Endothelial cell of umbilical vein (primary cell): ENCODE measurements around the gene C2orf81. TPM values are rescaled to one million over a fixed set of nuclear protein-coding genes. Genes with fewer than 3 reads are reported as not detected.

Experiments used
- BruUV-seq: library from RNA; stranded (reverse); fragments of 400-500 nt; replicated peaks from 2 replicates; lab custom pipeline; 2021; lab: Mats Ljungman, UMichigan
- CTCF ChIA-PET: fragments of 300-600, 350-600 bp; sonication (Branson Sonifier 250); formaldehyde crosslinking; loops from one replicate; lab custom pipeline; 2021; ENCODE audit warnings: antibody characterized with exemption, inconsistent platforms; lab: Charles Lee
- POLR2A ChIA-PET: fragments of 300-600, 350-600 bp; sonication (Branson Sonifier 250); formaldehyde crosslinking; loops from one replicate; lab custom pipeline; 2021; ENCODE audit warnings: antibody characterized with exemption, inconsistent platforms; lab: Charles Lee
- DNase-seq: peaks from one replicate; pipeline ENCODE4 v3.0.0-alpha.2; 2011; ENCODE audit warnings: low read depth, low spot score
- FAIRE-seq: peaks from 2 replicates; lab custom pipeline; 2011; peaks lifted over from hg19 to GRCh38; lab: Jason Lieb, UNC
- H2AFZ ChIP-seq: 2 replicates; pipeline ENCODE4 v1.6.0; 2012; ENCODE audit warnings: low read depth, low read length, control low read depth, inconsistent platforms
- H3K27ac ChIP-seq: 2 replicates; pipeline ENCODE4 v1.5.1; 2011; ENCODE audit warnings: low read depth, mild to moderate bottlenecking, control low read depth, low read length, moderate library complexity; ENCODE audit not compliant: insufficient read depth
- H3K27me3 ChIP-seq, 2 experiments: 2 replicates each; pipeline versions ENCODE4 v1.6.0 to v1.6.1; 2011; ENCODE audit warnings: low read length in 2 of 2, mixed read lengths in 1 of 2; ENCODE audit not compliant: control insufficient read depth in 2 of 2, insufficient read depth in 2 of 2
- H3K36me3 ChIP-seq, 2 experiments: 2 replicates in 1 of 2; 3 replicates in 1 of 2; pipeline ENCODE4 v1.5.1; 2011; ENCODE audit warnings: low read length in 2 of 2, mild to moderate bottlenecking in 1 of 2, moderate library complexity in 1 of 2; ENCODE audit not compliant: control insufficient read depth in 2 of 2, insufficient read depth in 2 of 2; ENCODE audit errors: extremely low read depth in 1 of 2
- H3K4me1 ChIP-seq: 3 replicates; pipeline ENCODE4 v1.5.1; 2011; ENCODE audit warnings: mild to moderate bottlenecking, low read length; ENCODE audit not compliant: control insufficient read depth, insufficient read depth; ENCODE audit errors: extremely low read depth
- H3K4me2 ChIP-seq: 2 replicates; pipeline ENCODE4 v1.6.1; 2011; ENCODE audit warnings: low read length, control low read depth, mixed read lengths; ENCODE audit not compliant: insufficient read depth
- H3K4me3 ChIP-seq, 3 experiments: fragments of 200-600 bp in 1 of 3; sonication (generic), shearing (Covaris generic) in 1 of 3; replicated peaks in 1 of 3; 2 replicates each; pipeline ENCODE4 v1.5.1; 2011 to 2016; ENCODE audit warnings: control low read depth in 3 of 3, low read length in 3 of 3, mild to moderate bottlenecking in 2 of 3, inconsistent platforms in 1 of 3, low read depth in 1 of 3, moderate library complexity in 1 of 3; ENCODE audit not compliant: insufficient read depth in 1 of 3
- H3K79me2 ChIP-seq: 2 replicates; pipeline ENCODE4 v1.6.0; 2012; ENCODE audit warnings: low read length, inconsistent platforms; ENCODE audit not compliant: control insufficient read depth, insufficient read depth
- H3K9ac ChIP-seq: replicated peaks from 2 replicates; pipeline ENCODE3; 2011; ENCODE audit warnings: low read length, control low read depth; ENCODE audit not compliant: insufficient read depth; ENCODE audit errors: extremely low read depth
- H3K9me1 ChIP-seq: replicated peaks from 3 replicates; pipeline ENCODE4 v1.6.0; 2011; ENCODE audit warnings: mild to moderate bottlenecking, low read length; ENCODE audit not compliant: control insufficient read depth, insufficient read depth; ENCODE audit errors: extremely low read depth
- H3K9me3 ChIP-seq: replicated peaks from 2 replicates; pipeline ENCODE4 v1.5.1; 2012; ENCODE audit warnings: low read length, inconsistent platforms; ENCODE audit not compliant: control insufficient read depth, insufficient read depth
- H4K20me1 ChIP-seq: replicated peaks from 2 replicates; pipeline ENCODE3; 2011; ENCODE audit warnings: mild to moderate bottlenecking, low read length; ENCODE audit not compliant: control insufficient read depth, insufficient read depth; ENCODE audit errors: extremely low read depth
- EZH2 ChIP-seq: IDR thresholded peaks from 2 replicates; pipeline ENCODE4 v1.6.1; 2012; ENCODE audit warnings: borderline replicate concordance, low read depth, mild to moderate bottlenecking, moderate library complexity, low read length, inconsistent platforms; ENCODE audit not compliant: severe bottlenecking
- FOS ChIP-seq: IDR thresholded peaks from 2 replicates; pipeline ENCODE4 v1.6.1; 2011; ENCODE audit warnings: mild to moderate bottlenecking, low read length, moderate library complexity, borderline replicate concordance; ENCODE audit not compliant: insufficient read depth
- GATA2 ChIP-seq: IDR thresholded peaks from 2 replicates; pipeline ENCODE4 v1.7.0; 2011; ENCODE audit warnings: low read depth, mild to moderate bottlenecking, moderate library complexity, mixed read lengths, low read length; ENCODE audit not compliant: insufficient read length, insufficient read depth
- JUN ChIP-seq: IDR thresholded peaks from 2 replicates; pipeline ENCODE4 v1.6.1; 2011; ENCODE audit warnings: borderline replicate concordance, low read depth; ENCODE audit not compliant: insufficient read length, insufficient read depth
- MYC ChIP-seq: IDR thresholded peaks from one replicate; pipeline ENCODE4 v1.6.1; 2011; ENCODE audit warnings: mild to moderate bottlenecking, low read depth, low read length
- POLR2A ChIP-seq: IDR thresholded peaks from 2 replicates; pipeline ENCODE4 v1.6.1; 2012; ENCODE audit warnings: low read depth, mild to moderate bottlenecking, control low read depth, low read length
- POLR2AphosphoS5 ChIP-seq: IDR thresholded peaks from 2 replicates; pipeline ENCODE4 v1.6.1; 2012; ENCODE audit warnings: low read depth, mild to moderate bottlenecking, control low read depth, low read length, moderate library complexity; ENCODE audit not compliant: insufficient read depth
- dilution Hi-C: fragments of 300-500 bp; cut with MboI; formaldehyde crosslinking; loops from one replicate; pipeline ENCODE4 v1.15.0; 2019; ENCODE audit warnings: low sequenced_read_pairs; ENCODE audit not compliant: extremely low pct_ligation_motif_present
- intact Hi-C: fragments of 100-400 bp; cut with micrococcal nuclease; formaldehyde crosslinking; loops from one replicate; pipeline ENCODE4 v1.10.0; 2022
- polyA plus RNA-seq, 4 experiments: library from polyadenylated mRNA; depleted of rRNA in 3 of 4; stranded (reverse) in 3 of 4; unstranded in 1 of 4; fragments of >200 nt; gene quantifications; 2 replicates each; pipeline versions ENCODE4 v1.2.1 to v1.2.3, GENCODE V29; 2011 to 2012; ENCODE audit warnings: missing spikeins in 1 of 4
- total RNA-seq: library from RNA; stranded (reverse); gene quantifications from 2 replicates; pipeline ENCODE4 v1.2.3, GENCODE V29; 2021
- TF ChIP-seq, protein P1 (sequence below), 2 donors: IDR thresholded peaks; 1 replicate in 1 of 2; 2 replicates in 1 of 2; pipeline ENCODE4 v1.5.1; 2011; ENCODE audit warnings: low read length in 2 of 2, mild to moderate bottlenecking in 2 of 2, moderate library complexity in 2 of 2, control low read depth in 1 of 2, inconsistent platforms in 1 of 2, low read depth in 1 of 2; ENCODE audit not compliant: insufficient read depth in 1 of 2; ENCODE audit errors: extremely low read depth in 1 of 2
- TF ChIP-seq, protein P2 (sequence below): IDR thresholded peaks from 2 replicates; pipeline ENCODE4 v1.6.1; 2011; ENCODE audit not compliant: insufficient read depth, insufficient read length

The C2orf81 gene
- total and polyA plus RNA-seq, 2 donors (not counting 3 experiments of a cell fraction or from before 2014, with no cell fraction given) = 0.17 to 0.71 TPM

DNA sequence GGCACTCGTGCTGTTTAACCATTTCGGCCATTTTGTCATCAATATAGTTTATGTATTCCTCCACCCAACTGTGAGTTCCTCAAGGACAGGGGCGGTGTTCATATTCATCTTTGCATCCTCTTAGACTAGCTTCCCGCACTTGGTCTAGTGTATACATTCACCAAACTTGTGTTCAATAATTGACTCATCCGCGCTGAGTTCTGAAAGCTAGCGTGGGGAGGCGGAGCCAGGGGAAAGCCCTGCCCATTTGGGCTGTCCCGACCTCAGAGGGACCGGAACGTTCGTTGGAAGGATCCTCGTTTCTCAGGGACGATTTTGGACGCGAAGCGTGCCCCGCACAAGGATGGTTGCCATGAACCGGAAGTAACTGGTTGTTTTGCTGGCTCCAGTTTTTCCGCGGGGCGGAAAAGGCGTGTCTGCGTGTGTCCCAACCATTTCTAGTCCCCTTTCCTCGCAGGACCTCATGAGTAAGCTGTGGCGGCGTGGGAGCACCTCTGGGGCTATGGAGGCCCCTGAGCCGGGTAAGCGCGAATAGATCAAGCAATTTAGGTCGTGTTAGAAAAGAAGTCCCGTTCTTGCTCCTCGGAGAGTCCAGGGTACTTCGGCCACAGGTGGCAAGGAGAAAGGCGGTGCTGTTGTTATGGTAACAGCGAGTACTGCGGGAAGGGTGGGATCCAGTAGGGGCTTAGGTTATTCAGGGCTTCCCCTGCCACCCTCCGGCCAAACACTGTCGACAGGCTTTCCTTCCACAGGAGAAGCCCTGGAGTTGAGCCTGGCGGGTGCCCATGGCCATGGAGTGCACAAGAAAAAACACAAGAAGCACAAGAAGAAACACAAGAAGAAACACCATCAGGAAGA lies 33.5 kb upstream of the C2orf81 start, which contains the start of gene INO80B:
INO80B (plus strand) TSS at position 434 of the 858 bp plus-strand sequence; CDS start at position 464, 30 bp downstream.
- BruUV-seq = TSS peak; percentile 16
- dilution Hi-C loops (no loop called here), intact Hi-C loops (loop anchor here (1.0 to 2.0 kb wide), 6 partner anchors 10 to 74 kb away; partner anchors contain the start of genes AUP1, C2orf81, HTRA2 and MOGS)
- Histone ChIP-seq H3K4me3 (peak within 1 kb of the TSS; percentile 59 to 77 (median 69)), H4K20me1 (no peaks in the 10 kb centered on the region), H3K79me2 (peaks cover 2% of the 10 kb centered on the region), H3K27ac (no peak within 1 kb of the TSS), H3K4me2 (peak within 1 kb of the TSS; percentile 72), H3K9me1 (no peaks in the 10 kb centered on the region), H2AFZ (peak within 1 kb of the TSS; percentile 75), H3K36me3 (no peaks in the 10 kb centered on the region), H3K9ac (peak within 1 kb of the TSS; percentile 49), H3K4me1 (peaks cover 22% of the 10 kb centered on the region), H3K9me3 (no peaks in the 10 kb centered on the region), H3K27me3 (peaks cover 0 to 4% of the 10 kb centered on the region in 2 experiments)
- DNase-seq = peak; percentile 99
- FAIRE-seq = peak; percentile 100
- CTCF ChIA-PET = interaction anchor here (0.7 to 2.7 kb wide), 9 partner anchors 9 to 631 kb away, joined by 3 to 15 read pairs (median 3); partner anchors contain the start of genes CCDC142 and TTC31
- no peak for TF ChIP-seq GATA2
- TF ChIP-seq POLR2AphosphoS5 = peak; percentile 52
- peak; percentile 51 for TF ChIP-seq FOS
- TF ChIP-seq, protein P1, sequence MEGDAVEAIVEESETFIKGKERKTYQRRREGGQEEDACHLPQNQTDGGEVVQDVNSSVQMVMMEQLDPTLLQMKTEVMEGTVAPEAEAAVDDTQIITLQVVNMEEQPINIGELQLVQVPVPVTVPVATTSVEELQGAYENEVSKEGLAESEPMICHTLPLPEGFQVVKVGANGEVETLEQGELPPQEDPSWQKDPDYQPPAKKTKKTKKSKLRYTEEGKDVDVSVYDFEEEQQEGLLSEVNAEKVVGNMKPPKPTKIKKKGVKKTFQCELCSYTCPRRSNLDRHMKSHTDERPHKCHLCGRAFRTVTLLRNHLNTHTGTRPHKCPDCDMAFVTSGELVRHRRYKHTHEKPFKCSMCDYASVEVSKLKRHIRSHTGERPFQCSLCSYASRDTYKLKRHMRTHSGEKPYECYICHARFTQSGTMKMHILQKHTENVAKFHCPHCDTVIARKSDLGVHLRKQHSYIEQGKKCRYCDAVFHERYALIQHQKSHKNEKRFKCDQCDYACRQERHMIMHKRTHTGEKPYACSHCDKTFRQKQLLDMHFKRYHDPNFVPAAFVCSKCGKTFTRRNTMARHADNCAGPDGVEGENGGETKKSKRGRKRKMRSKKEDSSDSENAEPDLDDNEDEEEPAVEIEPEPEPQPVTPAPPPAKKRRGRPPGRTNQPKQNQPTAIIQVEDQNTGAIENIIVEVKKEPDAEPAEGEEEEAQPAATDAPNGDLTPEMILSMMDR (IDR thresholded peaks at IDR 0.05; ENCODE audit: extremely low read depth in 1 of 2, insufficient read depth in 1 of 2, low read depth in 1 of 2, low read length in 2 of 2) = no peak
- TF ChIP-seq POLR2A = no peak
- TF ChIP-seq, protein P2, sequence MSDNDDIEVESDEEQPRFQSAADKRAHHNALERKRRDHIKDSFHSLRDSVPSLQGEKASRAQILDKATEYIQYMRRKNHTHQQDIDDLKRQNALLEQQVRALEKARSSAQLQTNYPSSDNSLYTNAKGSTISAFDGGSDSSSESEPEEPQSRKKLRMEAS = peak; percentile 67
- no peak for TF ChIP-seq JUN
- TF ChIP-seq EZH2 = no peak
- no peak for TF ChIP-seq MYC
- POLR2A ChIA-PET = interaction anchor here (1.6 kb wide), 1 partner anchor 15 kb away, joined by 3 read pairs; no protein-coding TSS in a partner anchor
